T-helper 17 cell (primary cell): ENCODE measurements around the gene IGDCC3. TPM values are rescaled to one million over a fixed set of nuclear protein-coding genes. Genes with fewer than 3 reads are reported as not detected.

Experiments used
- ATAC-seq: fragments of 150-1000 bp; cut with Tn5 transposase; 2 replicates; pipeline ENCODE4 v1.10.0; 2021; ENCODE audit warnings: mild to moderate bottlenecking, moderate library complexity
- DNase-seq, 3 donors: peaks; one replicate each; pipeline versions ENCODE4 v3.0.0 to v3.0.0-alpha.2; 2020 to 2021
- H3K9me3 ChIP-seq: one replicate; pipeline ENCODE4 v1.7.0; 2013; ENCODE audit warnings: low read length, mild to moderate bottlenecking; ENCODE audit not compliant: control insufficient read depth, poor library complexity, severe bottlenecking
- H3K27ac Mint-ChIP-seq: one replicate; pipeline ENCODE4 v1.8.0; 2022; ENCODE audit warnings: mild to moderate bottlenecking, moderate library complexity, mixed read lengths
- H3K27me3 Mint-ChIP-seq: one replicate; pipeline ENCODE4 v1.8.0; 2022; ENCODE audit warnings: mixed read lengths
- H3K36me3 Mint-ChIP-seq: one replicate; pipeline ENCODE4 v1.8.0; 2022; ENCODE audit warnings: low read depth, mixed read lengths
- H3K4me1 Mint-ChIP-seq: one replicate; pipeline ENCODE4 v1.8.0; 2022; ENCODE audit warnings: mild to moderate bottlenecking, mixed read lengths
- H3K4me3 Mint-ChIP-seq: one replicate; pipeline ENCODE4 v1.8.0; 2022; ENCODE audit warnings: mild to moderate bottlenecking, moderate library complexity, mixed read lengths
- total RNA-seq, 4 donors: library from RNA in 2 of 4; stranded (reverse) in 2 of 4; gene quantifications; one replicate each; pipeline ENCODE4 v1.2.3 and lab custom pipeline; 2022 to 2026

The IGDCC3 gene
- total RNA-seq, 2 donors from 2014 or later = not detected

GRCh38 chr15:65328506-65329287 lies 49.1 kb downstream of the IGDCC3 start:
- DNase-seq (no peak), ATAC-seq (no peak)
- no peaks in the 10 kb centered on the region for H3K9me3 ChIP-seq
- H3K4me3 Mint-ChIP-seq = no peak overlapping the region
- peaks cover 39% of the 10 kb centered on the region for H3K27me3 Mint-ChIP-seq
- no peak overlapping the region for H3K27ac Mint-ChIP-seq
- H3K36me3 Mint-ChIP-seq = peaks cover 2% of the 10 kb centered on the region
- no peaks in the 10 kb centered on the region for H3K4me1 Mint-ChIP-seq

- Mint-ChIP-seq H3K36me3 (peaks cover 2% of the 10 kb centered on the region), H3K27me3 (peaks cover 44% of the 10 kb centered on the region)
- no peaks in the 10 kb centered on the region for H3K9me3 ChIP-seq
Measured at GRCh38 chr15:65327651-65328393, 50.0 kb downstream of the IGDCC3 start.

GRCh38 chr15:65326818-65327217 lies 51.0 kb downstream of the IGDCC3 start:
- Mint-ChIP-seq H3K27ac (no peak overlapping the region), H3K27me3 (peaks cover 44% of the 10 kb centered on the region), H3K4me1 (no peaks in the 10 kb centered on the region), H3K4me3 (no peak overlapping the region), H3K36me3 (peaks cover 1% of the 10 kb centered on the region)
- DNase-seq (no peak), ATAC-seq (no peak)
- no peaks in the 10 kb centered on the region for H3K9me3 ChIP-seq

More at GRCh38 chr15:65327651-65328393, 50.0 kb downstream of the IGDCC3 start:
- DNase-seq = no peak
- Mint-ChIP-seq H3K27ac (no peak overlapping the region), H3K4me1 (no peaks in the 10 kb centered on the region), H3K4me3 (no peak overlapping the region)
- ATAC-seq = no peak

DNA sequence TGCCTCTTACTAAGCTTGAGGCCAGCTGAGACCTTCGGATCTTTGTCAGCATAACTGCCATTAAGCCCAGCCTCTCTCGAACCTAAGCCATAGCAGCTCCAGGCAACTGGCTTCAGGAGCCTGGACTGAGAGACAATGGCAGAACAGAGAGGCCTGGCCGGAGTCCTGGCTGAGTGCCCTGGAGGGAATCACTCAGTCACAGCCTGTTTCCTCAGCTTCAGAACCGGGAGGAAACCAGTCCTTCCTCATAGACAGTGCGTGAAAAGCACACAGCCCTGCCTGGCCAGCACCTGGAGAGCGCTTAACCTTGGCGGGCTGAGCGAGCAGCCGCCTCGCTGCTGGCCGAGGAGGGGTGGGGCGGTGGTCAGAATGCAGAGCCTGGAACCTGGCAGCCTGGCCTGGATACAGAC lies 51.7 kb downstream of the IGDCC3 start:
- Mint-ChIP-seq H3K27ac (no peak overlapping the region), H3K27me3 (peaks cover 41% of the 10 kb centered on the region), H3K4me3 (no peak overlapping the region), H3K36me3 (no peaks in the 10 kb centered on the region), H3K4me1 (no peaks in the 10 kb centered on the region)
- ATAC-seq = no peak
- DNase-seq = no peak
- no peaks in the 10 kb centered on the region for H3K9me3 ChIP-seq

DNA sequence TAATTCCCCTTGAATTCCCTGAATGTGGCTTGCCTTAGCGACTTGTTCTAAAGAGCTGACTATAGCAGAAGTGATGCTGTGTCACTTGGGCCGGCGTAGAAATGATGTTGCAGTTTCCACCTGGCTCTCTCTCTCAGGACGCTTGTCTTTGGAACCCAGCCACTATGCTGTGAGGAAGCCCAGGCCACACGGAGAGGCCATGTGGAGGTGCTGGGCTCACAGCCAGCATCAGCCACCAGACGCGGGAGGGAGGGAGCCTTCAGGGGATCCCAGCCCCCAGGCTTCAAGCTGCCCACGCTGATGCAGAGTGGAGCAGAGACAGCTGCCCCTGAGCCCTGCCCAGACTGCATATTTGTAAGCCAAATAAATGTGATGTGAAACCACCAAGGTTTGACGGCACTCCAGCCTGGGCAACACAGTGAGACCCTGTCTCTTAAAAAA lies 54.7 kb downstream of the IGDCC3 start:
- H3K27me3 Mint-ChIP-seq = peaks cover 37% of the 10 kb centered on the region
- no peaks in the 10 kb centered on the region for H3K36me3 Mint-ChIP-seq
- H3K27ac Mint-ChIP-seq = no peak overlapping the region
- ATAC-seq (no peak), DNase-seq (no peak)
- no peak overlapping the region for H3K4me3 Mint-ChIP-seq
- H3K9me3 ChIP-seq = no peaks in the 10 kb centered on the region
- peaks cover 4% of the 10 kb centered on the region for H3K4me1 Mint-ChIP-seq

DNA sequence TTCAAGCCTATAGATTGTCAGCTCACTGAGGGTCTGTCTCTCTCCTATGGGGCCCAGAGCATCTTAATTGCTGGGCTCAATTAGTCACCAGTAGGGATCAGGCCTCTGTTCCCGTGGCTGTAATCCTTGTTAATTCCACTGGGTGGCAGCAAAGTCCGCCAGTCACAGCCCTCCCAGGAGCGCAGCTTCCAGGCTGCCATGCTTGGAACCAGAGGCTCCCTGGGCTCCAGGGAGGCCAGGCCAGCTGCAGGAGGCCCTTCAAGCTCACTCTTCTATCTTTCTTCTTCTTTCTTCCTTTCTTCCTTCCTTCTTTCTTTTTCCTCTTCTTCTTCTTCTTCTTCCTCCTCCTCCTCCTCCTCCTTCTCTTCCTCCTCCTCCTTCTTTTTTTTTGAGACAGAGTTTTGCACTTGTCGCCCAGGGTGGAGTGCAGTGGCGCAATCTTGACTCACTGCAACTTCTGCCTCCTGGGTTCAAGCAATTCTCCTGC lies 58.9 kb downstream of the IGDCC3 start:
- H3K9me3 ChIP-seq = no peaks in the 10 kb centered on the region
- DNase-seq (peak; percentile 52 to 67 (median 56)), ATAC-seq (peak; percentile 99)
- H3K27me3 Mint-ChIP-seq = peaks cover 26% of the 10 kb centered on the region
- H3K27ac Mint-ChIP-seq = no peak overlapping the region
- peaks cover 4% of the 10 kb centered on the region for H3K4me1 Mint-ChIP-seq
- no peak overlapping the region for H3K4me3 Mint-ChIP-seq
- H3K36me3 Mint-ChIP-seq = no peaks in the 10 kb centered on the region

- Mint-ChIP-seq H3K27ac (no peak overlapping the region), H3K4me3 (no peak overlapping the region), H3K4me1 (no peaks in the 10 kb centered on the region), H3K36me3 (no peaks in the 10 kb centered on the region), H3K27me3 (peaks cover 11% of the 10 kb centered on the region)
- no peak for ATAC-seq
- DNase-seq = no peak
- no peaks in the 10 kb centered on the region for H3K9me3 ChIP-seq
Measured at GRCh38 chr15:65312400-65312916, 65.3 kb downstream of the IGDCC3 start.

- Mint-ChIP-seq H3K27me3 (peaks cover 11% of the 10 kb centered on the region), H3K4me3 (no peak overlapping the region), H3K36me3 (no peaks in the 10 kb centered on the region), H3K4me1 (no peaks in the 10 kb centered on the region), H3K27ac (no peak overlapping the region)
- no peaks in the 10 kb centered on the region for H3K9me3 ChIP-seq
- ATAC-seq (no peak), DNase-seq (no peak)
Measured at GRCh38 chr15:65311760-65312159, 66.0 kb downstream of the IGDCC3 start.

GRCh38 chr15:65310431-65311137 lies 67.2 kb downstream of the IGDCC3 start:
- ATAC-seq (no peak), DNase-seq (no peak)
- peaks cover 3% of the 10 kb centered on the region for H3K4me1 Mint-ChIP-seq
- no peak overlapping the region for H3K27ac Mint-ChIP-seq
- H3K9me3 ChIP-seq = no peaks in the 10 kb centered on the region
- H3K27me3 Mint-ChIP-seq = peaks cover 11% of the 10 kb centered on the region
- no peaks in the 10 kb centered on the region for H3K36me3 Mint-ChIP-seq
- H3K4me3 Mint-ChIP-seq = no peak overlapping the region

DNA sequence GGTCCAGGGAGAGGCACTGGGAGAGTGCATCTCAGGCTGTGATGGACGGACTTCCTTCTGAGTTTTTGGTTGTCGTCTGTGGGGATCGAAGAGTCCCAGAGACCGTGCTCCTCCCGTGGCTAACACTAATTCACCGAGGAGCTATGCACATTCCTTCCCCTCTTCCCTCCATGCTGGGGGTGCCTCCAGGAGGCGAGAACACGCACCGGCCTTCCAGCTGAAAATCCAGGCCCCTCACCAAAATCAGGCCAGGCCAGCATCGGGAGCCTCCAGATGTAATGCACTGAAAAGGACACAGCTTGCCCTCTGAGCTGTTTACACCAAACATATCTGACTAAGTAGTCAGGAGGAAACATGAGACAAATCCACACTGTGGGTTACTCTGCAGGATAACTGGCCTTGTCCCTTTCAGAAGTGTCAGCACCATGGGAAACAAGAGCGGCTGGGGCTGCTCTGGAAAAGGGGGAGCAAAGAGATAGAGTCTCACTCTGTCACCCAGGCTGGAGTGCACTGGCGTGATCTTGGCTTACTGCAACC lies 67.9 kb downstream of the IGDCC3 start:
- H3K36me3 Mint-ChIP-seq = no peaks in the 10 kb centered on the region
- no peaks in the 10 kb centered on the region for H3K9me3 ChIP-seq
- no peak overlapping the region for H3K27ac Mint-ChIP-seq
- DNase-seq = no peak
- peaks cover 6% of the 10 kb centered on the region for H3K4me1 Mint-ChIP-seq
- no peak for ATAC-seq
- no peak overlapping the region for H3K4me3 Mint-ChIP-seq
- peaks cover 5% of the 10 kb centered on the region for H3K27me3 Mint-ChIP-seq

GRCh38 chr15:65307978-65308377 lies 69.8 kb downstream of the IGDCC3 start:
- peaks cover 16% of the 10 kb centered on the region for H3K4me1 Mint-ChIP-seq
- H3K36me3 Mint-ChIP-seq = no peaks in the 10 kb centered on the region
- ATAC-seq (no peak), DNase-seq (no peak)
- H3K27ac Mint-ChIP-seq = no peak overlapping the region
- H3K27me3 Mint-ChIP-seq = peaks cover 5% of the 10 kb centered on the region
- no peaks in the 10 kb centered on the region for H3K9me3 ChIP-seq
- no peak overlapping the region for H3K4me3 Mint-ChIP-seq

GRCh38 chr15:65306551-65306950 lies 71.3 kb downstream of the IGDCC3 start:
- no peaks in the 10 kb centered on the region for H3K9me3 ChIP-seq
- H3K27me3 Mint-ChIP-seq = no peaks in the 10 kb centered on the region
- no peaks in the 10 kb centered on the region for H3K36me3 Mint-ChIP-seq
- H3K27ac Mint-ChIP-seq = peak overlapping the region; percentile 62
- ATAC-seq (no peak), DNase-seq (no peak)
- H3K4me3 Mint-ChIP-seq = no peak overlapping the region
- peaks cover 16% of the 10 kb centered on the region for H3K4me1 Mint-ChIP-seq

GRCh38 chr15:65305776-65306175 lies 72.0 kb downstream of the IGDCC3 start:
- H3K9me3 ChIP-seq = no peaks in the 10 kb centered on the region
- Mint-ChIP-seq H3K27ac (peak overlapping the region; percentile 62), H3K27me3 (no peaks in the 10 kb centered on the region), H3K4me3 (no peak overlapping the region), H3K36me3 (no peaks in the 10 kb centered on the region), H3K4me1 (peaks cover 16% of the 10 kb centered on the region)
- DNase-seq (no peak), ATAC-seq (no peak)
